ENCODE measurements around the gene SMDT1.
"Not testable (repeated sequence)": the region's sequence is repeated elsewhere in the genome, so short reads cannot be mapped to it uniquely, and the experiment has no call there.

The SMDT1 gene

DNA sequence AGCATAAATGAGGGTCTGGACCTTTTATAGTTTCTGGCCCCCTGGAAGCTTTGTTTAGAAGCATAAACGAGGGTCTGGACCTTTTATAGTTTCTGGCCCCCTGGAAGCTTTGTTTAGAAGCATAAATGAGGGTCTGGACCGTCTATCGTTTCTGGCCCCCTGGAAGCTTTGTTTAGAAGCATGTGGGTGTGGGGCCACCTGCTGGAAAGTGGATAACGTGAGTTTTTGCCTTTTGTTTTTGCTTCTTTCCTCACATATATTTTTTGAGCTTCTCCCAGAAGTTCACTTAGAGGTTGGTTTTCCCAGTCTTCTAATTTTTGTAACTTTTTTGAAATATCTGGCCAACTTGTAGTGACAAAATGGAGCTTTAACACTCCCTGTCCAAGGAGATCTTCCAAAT, 33.3 kb downstream of the SMDT1 start:
- H3K4me3 ChIP-seq (replicated peaks; ENCODE audit: low read depth, low read length), result not testable (repeated sequence)
- TF ChIP-seq, protein P1, sequence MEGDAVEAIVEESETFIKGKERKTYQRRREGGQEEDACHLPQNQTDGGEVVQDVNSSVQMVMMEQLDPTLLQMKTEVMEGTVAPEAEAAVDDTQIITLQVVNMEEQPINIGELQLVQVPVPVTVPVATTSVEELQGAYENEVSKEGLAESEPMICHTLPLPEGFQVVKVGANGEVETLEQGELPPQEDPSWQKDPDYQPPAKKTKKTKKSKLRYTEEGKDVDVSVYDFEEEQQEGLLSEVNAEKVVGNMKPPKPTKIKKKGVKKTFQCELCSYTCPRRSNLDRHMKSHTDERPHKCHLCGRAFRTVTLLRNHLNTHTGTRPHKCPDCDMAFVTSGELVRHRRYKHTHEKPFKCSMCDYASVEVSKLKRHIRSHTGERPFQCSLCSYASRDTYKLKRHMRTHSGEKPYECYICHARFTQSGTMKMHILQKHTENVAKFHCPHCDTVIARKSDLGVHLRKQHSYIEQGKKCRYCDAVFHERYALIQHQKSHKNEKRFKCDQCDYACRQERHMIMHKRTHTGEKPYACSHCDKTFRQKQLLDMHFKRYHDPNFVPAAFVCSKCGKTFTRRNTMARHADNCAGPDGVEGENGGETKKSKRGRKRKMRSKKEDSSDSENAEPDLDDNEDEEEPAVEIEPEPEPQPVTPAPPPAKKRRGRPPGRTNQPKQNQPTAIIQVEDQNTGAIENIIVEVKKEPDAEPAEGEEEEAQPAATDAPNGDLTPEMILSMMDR (IDR thresholded peaks at IDR 0.05; ENCODE audit: low read length, missing control alignments), result peak; percentile 23
- DNase-seq (ENCODE audit: low read depth), result peak; percentile 18

DNA sequence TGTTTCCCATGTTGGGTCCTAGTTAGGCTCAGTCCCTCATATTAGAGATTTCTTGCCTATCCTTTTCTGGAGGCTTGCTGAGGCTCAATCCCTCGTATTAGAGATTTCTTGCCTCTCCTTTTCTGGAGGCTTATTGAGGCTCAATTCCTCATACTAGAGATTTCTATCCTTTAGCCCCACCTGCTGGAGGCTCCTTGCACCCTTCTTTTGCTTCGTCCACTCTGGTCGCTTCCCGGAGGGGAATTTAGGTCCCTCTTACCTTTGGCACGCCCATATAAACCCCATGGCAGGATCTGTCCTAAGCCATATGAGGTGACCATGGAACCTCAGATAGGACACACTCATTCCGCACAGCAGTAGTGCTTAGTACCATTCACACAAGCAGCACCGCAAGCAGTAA, 35.2 kb downstream of the SMDT1 start:
- no peak overlapping the region for H3K4me3 ChIP-seq (replicated peaks; ENCODE audit: low read depth, low read length)
- TF ChIP-seq, protein P1 (IDR thresholded peaks at IDR 0.05; ENCODE audit: low read length, missing control alignments), result peak; percentile 28
- peak; percentile 31 for DNase-seq (ENCODE audit: low read depth)

DNA sequence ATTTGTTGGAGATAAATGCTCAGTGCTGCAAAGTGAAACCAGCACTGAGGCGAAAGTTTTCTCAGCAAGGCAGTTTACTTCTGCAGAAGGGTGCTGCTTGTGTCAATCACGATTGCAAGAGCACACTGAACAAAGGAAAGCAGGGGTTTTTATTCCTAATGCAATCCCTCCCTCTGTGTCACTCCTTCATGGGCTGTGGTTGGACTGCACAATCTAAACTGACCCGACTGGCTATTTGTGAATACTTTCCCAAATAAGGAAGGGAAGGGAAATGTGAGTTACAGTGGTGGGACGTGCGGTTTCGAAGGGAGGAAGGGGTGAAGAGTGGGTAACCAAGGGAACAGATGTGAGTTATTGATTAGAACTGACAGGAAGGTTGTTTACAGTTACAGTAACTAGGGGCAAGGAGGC, 35.9 kb downstream of the SMDT1 start:
- not testable (repeated sequence) for H3K4me3 ChIP-seq (replicated peaks; ENCODE audit: low read depth, low read length); DNase-seq (ENCODE audit: low read depth)

DNA sequence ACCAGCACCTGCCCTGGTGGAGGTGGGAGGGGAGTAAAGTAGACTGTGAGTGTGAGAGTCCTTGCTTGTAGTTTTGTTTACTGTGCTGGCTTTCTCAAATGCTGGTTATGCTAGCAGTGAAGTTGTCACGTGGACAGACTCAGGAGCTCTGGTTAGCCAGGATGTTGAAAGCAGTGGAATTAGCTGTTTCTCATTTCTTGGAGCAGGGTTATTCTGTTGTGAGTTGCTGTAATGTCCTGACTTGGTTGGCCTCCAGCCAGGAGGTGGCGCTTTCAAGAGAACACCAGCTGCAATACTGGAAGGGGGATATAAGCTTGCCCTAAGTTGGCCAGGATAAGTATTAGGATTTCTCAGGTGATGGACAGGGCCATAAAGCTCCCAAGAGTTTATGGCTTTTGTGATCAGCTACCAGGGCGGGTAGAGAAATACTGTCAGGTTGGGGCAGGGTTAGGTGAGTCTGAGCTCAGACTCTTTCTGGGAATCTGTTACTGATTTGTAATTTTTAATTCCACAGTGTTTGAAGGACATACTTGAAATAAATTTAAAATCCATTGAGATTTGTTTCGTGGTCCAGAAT, 37.4 kb downstream of the SMDT1 start:
- H3K4me3 ChIP-seq (replicated peaks; ENCODE audit: low read depth, low read length), result no peak overlapping the region
- DNase-seq (ENCODE audit: low read depth), result peak; percentile 30
- TF ChIP-seq, protein P1 (IDR thresholded peaks at IDR 0.05; ENCODE audit: low read length, missing control alignments), result no peak

DNA sequence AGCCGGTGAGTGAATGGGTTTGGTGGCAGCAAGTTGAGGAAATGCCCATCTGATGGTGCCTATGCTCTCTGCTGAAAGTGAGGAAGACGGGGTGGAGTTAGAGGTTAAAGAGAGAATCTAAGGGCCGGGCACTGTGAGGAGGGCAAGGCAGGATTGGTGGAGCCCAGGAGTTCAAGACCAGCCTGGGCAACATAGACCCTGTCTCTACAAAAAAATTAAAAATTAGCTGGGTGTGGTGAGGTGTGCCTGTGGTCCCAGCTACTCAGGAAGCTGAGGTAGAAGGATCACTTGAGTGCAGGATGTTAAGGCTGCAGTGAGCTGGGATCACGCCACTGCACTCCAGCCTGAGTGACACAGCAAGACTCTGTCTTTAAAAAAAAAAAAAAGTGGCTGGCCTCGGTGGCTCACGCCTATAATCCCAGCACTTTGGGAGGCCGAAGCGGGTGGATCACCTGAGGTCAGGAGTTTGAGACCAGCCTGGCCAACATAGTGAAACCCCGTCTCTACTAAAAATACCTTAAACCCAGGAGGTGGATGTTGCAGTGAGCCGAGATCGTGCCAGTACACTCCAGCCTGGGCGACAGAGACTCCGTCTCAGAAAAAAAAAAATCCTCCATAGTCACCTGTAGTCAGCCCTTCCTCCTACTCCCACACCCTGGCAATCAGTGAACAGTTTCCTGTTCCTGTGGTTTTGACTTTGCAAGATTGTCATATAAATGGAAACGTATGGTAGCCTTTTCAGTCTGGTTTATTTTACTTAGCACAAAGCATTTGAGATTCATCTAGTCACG, 40.9 kb downstream of the SMDT1 start:
- not testable (repeated sequence) for DNase-seq (ENCODE audit: low read depth); H3K4me3 ChIP-seq (replicated peaks; ENCODE audit: low read depth, low read length)

DNA sequence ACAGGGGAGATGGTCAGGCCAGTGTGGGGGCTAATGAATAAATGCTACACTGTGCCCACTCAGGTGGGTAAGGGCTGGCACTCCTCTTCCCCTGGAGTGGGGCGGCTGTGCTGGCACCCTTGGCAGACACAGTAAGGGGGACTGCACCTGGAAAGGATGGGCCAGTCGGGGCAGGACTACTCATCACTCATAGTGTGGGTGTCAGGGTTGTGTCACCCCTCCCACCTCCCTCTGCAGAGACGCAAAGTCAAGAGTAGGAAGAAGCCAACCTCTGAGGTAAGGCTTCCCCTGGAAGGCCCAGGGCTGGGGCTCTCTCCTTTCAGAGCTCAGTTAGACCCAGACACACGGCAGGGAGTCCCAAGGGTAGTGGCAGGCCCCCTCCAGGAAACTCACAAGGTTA, 44.0 kb downstream of the SMDT1 start:
- DNase-seq (ENCODE audit: low read depth); H3K4me3 ChIP-seq (replicated peaks; ENCODE audit: low read depth, low read length): not testable (repeated sequence)

DNA sequence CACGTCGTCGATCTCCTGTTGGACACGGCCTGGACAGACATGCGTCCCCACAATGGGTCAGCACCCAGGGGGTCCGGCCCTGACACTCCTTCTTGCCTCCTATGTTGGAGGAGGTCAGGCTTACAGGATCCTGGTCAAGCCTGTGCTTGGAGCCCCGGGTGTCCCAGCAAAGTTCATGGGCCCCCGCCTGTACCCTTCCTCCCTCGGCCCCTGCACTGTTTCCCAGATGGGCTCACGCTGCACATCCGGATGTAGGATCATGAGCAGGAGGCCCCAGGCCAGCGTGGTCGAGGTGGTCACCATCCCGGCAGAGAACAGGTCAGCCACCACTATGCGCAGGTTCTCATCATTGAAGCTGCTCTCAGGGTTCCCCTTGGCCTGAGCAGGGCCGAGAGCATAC, 48.1 kb downstream of the SMDT1 start:
- TF ChIP-seq, protein P1 (IDR thresholded peaks at IDR 0.05; ENCODE audit: low read length, missing control alignments), result no peak
- DNase-seq (ENCODE audit: low read depth), result no peak
- no peak overlapping the region for H3K4me3 ChIP-seq (replicated peaks; ENCODE audit: low read depth, low read length)

DNA sequence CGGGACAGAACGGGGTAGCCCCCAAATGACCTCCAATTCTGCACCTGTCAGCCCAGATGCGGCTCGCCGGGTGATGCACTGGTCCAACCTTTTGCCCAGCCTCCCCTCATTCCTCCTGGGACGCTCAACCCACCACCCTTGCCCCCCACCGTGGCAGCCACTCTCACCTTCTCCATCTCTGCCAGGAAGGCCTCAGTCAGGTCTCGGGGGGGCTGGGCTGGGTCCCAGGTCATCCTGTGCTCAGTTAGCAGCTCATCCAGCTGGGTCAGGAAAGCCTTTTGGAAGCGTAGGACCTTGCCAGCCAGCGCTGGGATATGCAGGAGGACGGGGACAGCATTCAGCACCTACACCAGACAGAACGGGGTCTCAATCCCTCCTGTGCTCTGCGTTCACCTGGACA, 48.5 kb downstream of the SMDT1 start:
- not testable (repeated sequence) for DNase-seq (ENCODE audit: low read depth); H3K4me3 ChIP-seq (replicated peaks; ENCODE audit: low read depth, low read length)

DNA sequence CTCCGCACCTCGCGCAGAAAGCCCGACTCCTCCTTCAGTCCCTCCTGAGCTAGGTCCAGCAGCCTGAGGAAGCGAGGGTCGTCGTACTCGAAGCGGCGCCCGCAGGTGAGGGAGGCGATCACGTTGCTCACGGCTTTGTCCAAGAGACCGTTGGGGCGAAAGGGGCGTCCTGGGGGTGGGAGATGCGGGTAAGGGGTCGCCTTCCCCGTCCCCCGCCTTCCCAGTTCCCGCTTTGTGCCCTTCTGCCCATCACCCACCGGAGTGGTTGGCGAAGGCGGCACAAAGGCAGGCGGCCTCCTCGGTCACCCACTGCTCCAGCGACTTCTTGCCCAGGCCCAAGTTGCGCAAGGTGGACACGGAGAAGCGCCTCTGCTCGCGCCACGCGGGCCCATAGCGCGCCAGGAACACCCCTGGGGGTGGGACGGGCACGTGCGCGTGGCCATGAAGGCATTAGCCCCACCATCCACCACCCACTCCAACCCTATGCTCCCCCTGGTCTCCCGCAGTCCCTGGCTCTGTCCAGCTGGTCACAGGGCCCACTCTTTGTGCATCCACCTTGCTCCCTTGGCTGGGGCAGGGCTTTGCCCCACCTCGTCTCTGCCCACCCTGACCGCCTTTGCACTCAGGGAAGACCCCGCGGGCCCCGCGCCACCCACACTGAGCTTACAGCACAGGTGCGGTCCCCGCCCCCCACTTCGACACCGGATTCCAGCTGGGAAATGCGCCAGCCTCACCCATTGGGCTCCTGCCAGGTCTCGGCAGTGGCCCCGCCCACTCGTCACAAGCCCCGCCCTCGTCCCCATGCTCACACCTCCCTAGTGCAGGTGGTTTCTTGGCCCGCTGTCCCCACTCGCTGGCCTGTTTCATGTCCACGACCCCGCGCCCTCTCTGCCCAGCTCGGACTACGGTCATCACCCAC, 49.5 kb downstream of the SMDT1 start:
- DNase-seq (ENCODE audit: low read depth); H3K4me3 ChIP-seq (replicated peaks; ENCODE audit: low read depth, low read length): not testable (repeated sequence)

DNA sequence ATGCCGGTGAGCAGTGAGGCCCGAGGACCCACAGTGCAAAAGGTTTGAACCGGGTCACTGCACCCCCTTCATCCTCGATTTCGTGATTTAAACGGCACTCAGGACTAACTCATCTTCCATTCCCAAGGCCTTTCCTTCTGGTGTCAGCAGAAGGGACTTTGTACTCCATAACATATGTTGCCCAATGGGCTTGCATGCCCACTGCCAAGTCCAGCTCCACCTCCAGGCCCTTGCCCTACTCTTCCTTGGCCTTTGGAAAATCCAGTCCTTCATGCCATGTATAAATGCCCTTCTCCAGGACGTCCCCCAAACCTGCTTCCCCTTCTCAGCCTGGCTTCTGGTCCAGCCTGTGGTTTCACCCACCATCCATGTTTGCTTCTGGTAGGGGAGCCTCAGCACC, 50.7 kb downstream of the SMDT1 start:
- DNase-seq (ENCODE audit: low read depth); H3K4me3 ChIP-seq (replicated peaks; ENCODE audit: low read depth, low read length): not testable (repeated sequence)

DNA sequence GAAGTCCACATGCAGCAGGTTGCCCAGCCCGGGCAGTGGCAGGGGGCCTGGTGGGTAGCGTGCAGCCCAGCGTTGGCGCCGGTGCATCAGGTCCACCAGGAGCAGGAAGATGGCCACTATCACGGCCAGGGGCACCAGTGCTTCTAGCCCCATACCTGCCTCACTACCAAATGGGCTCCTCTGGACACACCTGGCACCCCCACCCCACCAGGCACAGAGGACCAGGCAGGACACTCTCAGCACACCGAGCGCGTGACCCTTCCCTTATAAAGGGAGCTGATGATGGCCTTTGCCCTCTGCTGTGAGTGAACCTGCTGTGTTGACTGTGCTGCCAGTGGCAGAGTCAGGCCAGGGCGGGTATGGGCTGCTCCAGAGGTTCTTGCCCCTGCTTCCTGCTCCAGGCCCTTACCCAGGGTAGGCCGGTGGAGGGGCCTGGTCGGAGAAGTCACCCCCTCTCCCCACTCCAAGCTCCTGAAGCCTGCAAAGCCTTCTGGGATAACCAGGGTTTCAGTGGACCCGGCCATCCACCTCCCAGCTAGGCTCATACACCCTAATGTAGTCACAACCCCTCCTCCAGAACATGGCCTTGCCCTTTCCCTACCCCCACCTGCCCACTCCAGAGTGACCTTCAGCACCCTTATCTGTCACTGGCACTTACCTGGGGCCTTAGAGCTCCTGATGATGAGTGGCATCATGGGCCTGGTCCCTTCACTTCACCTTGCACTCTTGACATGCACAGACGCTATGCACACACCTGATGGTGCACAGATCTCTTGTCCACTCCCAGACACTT, 51.3 kb downstream of the SMDT1 start, which contains the start of gene CYP2D6:
TSS of gene CYP2D6 (minus strand) at position 172 of the 793 bp plus-strand sequence. CDS start at position 153, 19 bp downstream.
- not testable (repeated sequence) for H3K4me3 ChIP-seq (replicated peaks; ENCODE audit: low read depth, low read length); DNase-seq (ENCODE audit: low read depth)
